Fibroblast of skin of left biceps (primary cell): ENCODE measurements around the gene NRL.
A peak's percentile ranks its signal among the peaks of the same experiment; 100 is the strongest.
"Not testable (repeated sequence)": the region's sequence is repeated elsewhere in the genome, so short reads cannot be mapped to it uniquely, and the experiment has no call there.

ENCODE experiments used
- DNase-seq, 2 experiments: peaks; one replicate each; pipeline ENCODE4 v3.0.0-alpha.2; 2013; ENCODE audit warnings: low read depth in 2 of 2

The NRL gene

GRCh38 chr14:24051789-24052655 is 62.7 kb downstream of the NRL start, which contains the start of gene CARMIL3:
CARMIL3 (plus strand) TSS chr14:24052009; CDS start chr14:24052154, 145 bp downstream.
- DNase-seq, result no peak

GRCh38 chr14:24051176-24051788 is 63.5 kb downstream of the NRL start:
- DNase-seq, result no peak

- DNase-seq, result not testable (repeated sequence)
Observed at GRCh38 chr14:24050753-24051152, 64.0 kb downstream of the NRL start.

GRCh38 chr14:24049002-24049401 is 65.7 kb downstream of the NRL start:
- DNase-seq, result not testable (repeated sequence)

- DNase-seq, result no peak
Observed at GRCh38 chr14:24042746-24043145, 72.0 kb downstream of the NRL start.

GRCh38 chr14:24040692-24041091 is 74.1 kb downstream of the NRL start:
- no peak for DNase-seq

GRCh38 chr14:24038686-24039085 is 76.1 kb downstream of the NRL start:
- DNase-seq, result no peak

GRCh38 chr14:24037658-24038037 is 77.1 kb downstream of the NRL start:
- DNase-seq, result no peak

- not testable (repeated sequence) for DNase-seq
Observed at GRCh38 chr14:24036963-24037657, 77.6 kb downstream of the NRL start.

GRCh38 chr14:24036169-24036962 is 78.4 kb downstream of the NRL start:
- no peak for DNase-seq

- DNase-seq, result not testable (repeated sequence)
Observed at GRCh38 chr14:24035769-24036168, 79.0 kb downstream of the NRL start.

GRCh38 chr14:24032727-24033418 is 81.9 kb downstream of the NRL start:
- peak; percentile 59 to 63 for DNase-seq

GRCh38 chr14:24031331-24031730 is 83.4 kb downstream of the NRL start:
- not testable (repeated sequence) for DNase-seq

GRCh38 chr14:24029687-24030086 is 85.1 kb downstream of the NRL start:
- not testable (repeated sequence) for DNase-seq
